Cardiac fibroblast (primary cell): ENCODE data around the gene TMPRSS3.

Source experiments
- DNase-seq, 2 donors: peaks; one replicate each; pipeline versions ENCODE4 v3.0.0 to v3.0.0-alpha.2; 2010; ENCODE audit warnings: low read depth in 2 of 2
- H3K4me3 ChIP-seq, 2 donors: replicated peaks in 1 of 2; 1 replicate in 1 of 2; 2 replicates in 1 of 2; pipeline ENCODE4 v1.5.1; 2011; ENCODE audit warnings: low read depth in 2 of 2, low read length in 2 of 2, mild to moderate bottlenecking in 2 of 2, moderate library complexity in 1 of 2
- CTCF ChIP-seq: IDR thresholded peaks from one replicate; pipeline ENCODE4 v1.5.1; 2011; ENCODE audit warnings: low read depth, mild to moderate bottlenecking, low read length, inconsistent platforms

TMPRSS3 gene

GRCh38 chr21:42332557-42333317, 63.1 kb downstream of the TMPRSS3 start:
- H3K4me3 ChIP-seq: no peak overlapping the region
- no peak for TF ChIP-seq CTCF
- no peak for DNase-seq

- DNase-seq: no peak
- no peak overlapping the region for H3K4me3 ChIP-seq
- no peak for TF ChIP-seq CTCF
Measured at GRCh38 chr21:42331660-42332059, 64.2 kb downstream of the TMPRSS3 start.

- DNase-seq: no peak
- no peak for TF ChIP-seq CTCF
- no peak overlapping the region for H3K4me3 ChIP-seq
Measured at GRCh38 chr21:42330380-42331371, 65.2 kb downstream of the TMPRSS3 start.

- no peak for TF ChIP-seq CTCF
- H3K4me3 ChIP-seq: no peak overlapping the region
- DNase-seq: no peak
Measured at GRCh38 chr21:42324896-42325295, 71.0 kb downstream of the TMPRSS3 start.
